Muscle of arm (tissue), 12 donors: ENCODE data around the gene ZNF575. TPM values are rescaled to one million over a fixed set of nuclear protein-coding genes. Genes with fewer than 3 reads are reported as not detected.

Experiments
- DNase-seq: peaks from one replicate; pipeline ENCODE4 v3.0.0-alpha.2; 2013
- polyA plus RNA-seq, 12 donors: library from polyadenylated mRNA; unstranded; fragments of 120-200 nt; gene quantifications; one replicate each; pipeline ENCODE4 v1.2.1, GENCODE V29; 2013; ENCODE audit not compliant: insufficient read length in 12 of 12

The ZNF575 gene
- polyA plus RNA-seq, 12 donors: 1.5 to 12.8 (median 2.6) TPM; not detected in 1

DNA sequence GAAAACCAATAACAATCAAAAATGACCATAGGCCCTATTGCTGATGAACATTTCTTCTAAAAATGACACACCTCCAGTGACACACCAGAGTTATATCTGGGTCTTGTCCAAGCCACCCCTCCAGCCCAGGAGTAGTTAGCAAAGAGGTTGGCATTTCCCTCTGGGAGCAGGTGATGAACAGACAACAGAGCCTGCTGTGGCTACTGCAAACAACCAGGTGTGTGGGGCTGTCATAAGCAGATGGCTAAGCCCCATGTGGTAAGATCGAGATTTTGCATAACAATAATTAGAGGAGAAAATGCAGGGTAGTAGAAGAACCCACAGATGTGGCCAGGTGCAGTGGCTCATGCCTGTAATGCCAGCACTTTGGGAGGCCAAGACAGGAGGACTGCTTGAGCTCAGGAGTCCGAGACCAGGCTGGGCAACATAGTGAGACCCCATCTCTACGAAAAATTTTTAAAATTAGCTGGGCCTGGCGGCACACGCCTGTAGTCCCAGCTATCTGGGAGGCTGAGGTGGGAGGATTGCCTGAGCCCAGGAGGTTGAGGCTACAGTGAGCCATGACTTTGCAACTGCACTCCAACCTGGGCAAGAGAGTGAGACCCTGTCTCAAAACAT, 37.3 kb downstream of the ZNF575 start:
- DNase-seq: no peak

DNA sequence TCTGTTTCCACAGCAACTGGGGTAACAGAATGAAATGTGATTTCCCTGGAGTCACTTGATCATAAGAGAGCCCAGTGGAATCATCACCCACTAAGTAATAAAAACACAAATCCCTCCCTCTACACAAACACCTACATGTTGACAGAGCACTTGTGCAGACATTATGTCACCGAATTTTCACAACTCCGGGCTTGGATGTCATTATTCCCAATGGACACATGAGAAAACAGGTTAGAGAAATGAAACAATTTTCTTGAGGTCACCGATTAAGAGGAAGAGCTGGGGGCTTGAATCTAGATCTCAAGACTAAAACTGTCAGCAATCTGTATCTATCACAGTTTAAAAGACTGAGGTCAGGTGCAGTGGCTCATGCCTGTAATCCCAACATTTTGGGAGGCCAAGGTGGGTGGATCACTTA, 39.2 kb downstream of the ZNF575 start:
- no peak for DNase-seq

DNA sequence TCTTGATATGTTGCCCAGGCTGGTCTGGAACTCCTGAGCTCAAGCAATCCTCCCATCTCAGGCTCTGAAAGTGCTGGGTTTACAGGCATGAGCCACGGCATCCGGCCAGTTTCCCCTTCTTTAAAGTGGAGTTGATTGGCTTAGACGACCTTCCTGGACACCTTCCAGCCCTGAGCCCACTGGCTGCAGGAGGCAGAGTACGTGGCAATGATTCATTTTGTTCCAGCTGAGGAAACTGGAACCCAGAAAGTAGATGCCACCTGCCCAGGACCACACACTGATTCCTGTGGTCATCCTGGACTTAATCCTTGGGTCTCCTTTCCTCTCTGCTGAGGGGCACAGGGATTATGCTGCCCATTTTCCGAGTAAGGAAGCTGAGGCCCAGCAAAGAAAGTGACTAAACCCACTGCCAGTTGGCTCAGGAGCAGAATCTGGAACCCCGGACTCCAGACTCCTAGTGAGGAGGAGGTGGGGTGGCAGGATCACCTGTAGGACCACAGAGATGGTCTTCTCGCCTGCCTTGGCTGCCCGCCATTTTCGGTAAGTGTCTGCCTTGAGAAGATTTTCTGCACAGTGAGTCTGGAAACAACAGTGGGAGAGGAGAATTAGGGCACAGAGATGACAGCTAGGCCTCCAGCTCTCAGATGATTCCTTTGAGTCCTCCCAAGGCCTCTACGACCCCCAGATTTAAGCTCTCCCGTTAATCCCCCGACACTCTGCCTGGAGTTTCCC, 41.6 kb downstream of the ZNF575 start:
- DNase-seq: no peak

DNA sequence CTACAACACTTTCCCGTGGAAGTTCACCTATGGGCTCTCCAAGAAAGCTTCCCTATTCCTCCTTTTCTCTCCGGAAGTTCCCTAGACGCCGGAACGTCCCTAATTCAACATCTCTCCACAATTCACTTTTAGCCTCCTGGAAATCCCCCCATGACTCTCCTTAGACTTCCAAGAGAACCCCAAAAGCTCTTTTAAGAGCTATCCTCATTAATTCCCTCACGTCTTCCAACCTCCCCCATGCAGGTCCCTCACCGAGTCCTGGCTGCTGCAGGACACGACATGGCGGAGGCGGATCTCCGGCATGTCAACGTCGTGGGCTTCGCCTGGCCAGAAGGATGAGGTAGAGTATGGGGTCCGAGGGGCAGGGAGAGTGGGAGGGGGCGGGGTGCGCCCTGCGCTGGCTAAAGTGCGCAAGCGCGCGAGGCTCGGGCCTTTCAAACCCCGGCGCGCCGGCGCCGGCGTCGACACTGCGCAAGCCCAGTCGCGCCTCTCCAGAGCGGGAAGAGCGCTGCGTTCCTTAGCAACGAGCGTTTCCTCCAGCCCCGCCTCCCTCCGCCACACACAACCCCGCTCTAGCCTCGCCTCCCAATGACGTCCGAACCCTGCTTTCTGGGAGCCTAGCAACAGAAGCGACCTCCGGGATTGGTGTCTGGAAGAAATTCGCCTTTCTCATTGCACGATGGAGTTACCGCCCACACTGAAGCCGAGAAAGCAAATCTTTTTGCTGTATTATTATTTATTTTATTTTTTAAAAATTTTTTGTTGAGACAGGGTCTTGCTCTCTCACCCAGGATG, 42.4 kb downstream of the ZNF575 start, which contains the start of the genes PINLYP and XRCC1:
Gene PINLYP (plus strand): TSS at position 646 of the 795 bp plus-strand sequence. CDS start 1,391 bp downstream, outside the sequence.
Gene XRCC1 (minus strand): TSS at position 372 of the 795 bp plus-strand sequence. CDS start 69 bp downstream, at position 303.
- peak; percentile 99 for DNase-seq

GRCh38 chr19:43575955-43576878, 43.2 kb downstream of the ZNF575 start:
- no peak for DNase-seq

DNA sequence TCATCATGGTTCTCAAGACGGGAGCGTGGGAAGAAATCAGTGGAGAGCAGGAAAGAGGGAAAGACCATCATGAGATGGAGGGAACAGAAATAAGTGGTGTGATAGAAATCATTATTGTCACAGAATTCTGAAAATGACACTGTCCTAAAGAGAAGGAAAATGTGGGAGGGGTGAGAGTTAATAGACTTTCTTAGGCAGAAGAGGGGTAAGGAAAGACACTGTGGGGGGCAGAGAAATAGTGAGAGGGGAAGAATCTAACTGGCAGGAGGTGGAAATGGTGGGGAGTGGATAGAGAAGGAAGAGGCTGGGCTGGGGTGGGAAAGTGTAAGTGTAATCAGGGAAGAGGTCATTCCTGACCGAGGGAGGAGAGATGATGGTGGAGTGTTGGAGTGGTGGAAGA, 45.8 kb downstream of the ZNF575 start:
- DNase-seq: no peak

DNA sequence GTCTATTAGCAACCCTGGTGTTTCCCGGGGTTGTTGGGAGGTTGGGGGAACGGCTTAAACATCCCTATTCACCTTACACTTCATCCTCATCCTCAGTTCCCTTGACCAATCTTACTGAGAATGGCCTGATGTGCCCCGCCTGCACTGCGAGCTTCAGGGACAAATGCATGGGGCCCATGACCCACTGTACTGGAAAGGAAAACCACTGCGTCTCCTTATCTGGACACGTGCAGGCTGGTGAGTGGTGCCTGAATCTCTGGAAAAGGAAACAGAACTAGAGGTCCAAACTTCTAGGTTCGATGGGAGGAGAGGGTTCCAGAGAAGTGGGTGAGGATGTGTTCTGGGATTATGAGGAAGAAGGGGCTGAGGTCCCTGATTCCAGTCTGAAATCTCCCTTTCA, 48.5 kb downstream of the ZNF575 start:
- no peak for DNase-seq

- DNase-seq: no peak
Measured at GRCh38 chr19:43582495-43582894, 49.5 kb downstream of the ZNF575 start.

DNA sequence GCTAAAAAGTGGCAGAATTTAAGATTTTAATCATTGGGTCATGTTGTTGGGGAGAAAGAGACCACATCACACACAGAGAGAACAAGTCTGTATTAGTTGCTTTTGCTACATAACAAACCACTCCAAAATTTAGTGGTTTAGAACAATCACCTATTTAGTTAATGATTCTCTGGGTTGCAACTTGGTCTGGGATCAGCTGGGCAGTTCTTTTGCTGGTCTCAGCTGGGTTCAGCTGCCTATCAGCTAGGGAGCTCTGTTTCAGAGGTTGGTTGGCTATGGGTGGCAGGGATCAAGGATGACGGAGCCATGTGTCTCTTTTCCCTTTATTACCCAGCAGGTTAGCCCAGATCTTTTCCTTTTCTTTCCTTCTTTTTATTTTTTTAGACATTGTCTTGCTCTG, 51.5 kb downstream of the ZNF575 start:
- DNase-seq: no peak

Other genes starting within 250 kb of the ZNF575 start
- gene CD177, start 179.5 kb upstream of the ZNF575 start, polyA plus RNA-seq: 1 to 10 TPM in 1 of 12 donors, under 1 TPM in 8, not detected in 3; 0.14 to 1.1 (median 0.30) TPM
- gene TEX101, start 118.3 kb upstream of the ZNF575 start, polyA plus RNA-seq: under 1 TPM in 1 of 12 donors, not detected in 11; 0.15 TPM
- gene LYPD3, start 67.6 kb upstream of the ZNF575 start, polyA plus RNA-seq: 10 to 100 TPM in 3 of 12 donors, 1 to 10 TPM in 1, under 1 TPM in 6, not detected in 2; 0.26 to 88.2 (median 0.73) TPM
- gene PHLDB3, start 28.4 kb upstream of the ZNF575 start, polyA plus RNA-seq: 10 to 100 TPM in 1 of 12 donors, 1 to 10 TPM in 9, not detected in 2; 2.2 to 15.6 (median 4.0) TPM
- 10 to 100 TPM in 10 of 12 donors, 1 to 10 TPM in 1, not detected in 1; 9.7 to 50.2 (median 14.5) TPM for gene ETHE1, start 6.0 kb upstream of the ZNF575 start, polyA plus RNA-seq
- 10 to 100 TPM in 11 of 12 donors, not detected in 1; 22.0 to 50.6 (median 30.6) TPM for gene XRCC1, start 42.3 kb downstream of the ZNF575 start, polyA plus RNA-seq
- 10 to 100 TPM in 2 of 12 donors, 1 to 10 TPM in 8, not detected in 2; 3.2 to 11.7 (median 5.9) TPM for gene PINLYP, start 42.6 kb downstream of the ZNF575 start, polyA plus RNA-seq
- gene IRGQ, start 62.9 kb downstream of the ZNF575 start, polyA plus RNA-seq: 10 to 100 TPM in 11 of 12 donors, not detected in 1; 10.0 to 18.0 (median 13.6) TPM
- gene ZNF576, start 63.4 kb downstream of the ZNF575 start, polyA plus RNA-seq: 10 to 100 TPM in 2 of 12 donors, 1 to 10 TPM in 8, not detected in 2; 7.2 to 11.6 (median 8.4) TPM
- gene SRRM5, start 78.9 kb downstream of the ZNF575 start, polyA plus RNA-seq: under 1 TPM in 10 of 12 donors, not detected in 2; 0.10 to 0.92 (median 0.45) TPM
- gene ZNF428, start 86.4 kb downstream of the ZNF575 start, polyA plus RNA-seq: 100 to 1,000 TPM in 1 of 12 donors, 10 to 100 TPM in 10, not detected in 1; 38.1 to 137 (median 42.6) TPM
- 10 to 100 TPM in 4 of 12 donors, 1 to 10 TPM in 7, not detected in 1; 5.8 to 19.6 (median 9.2) TPM for gene CADM4, start 106.7 kb downstream of the ZNF575 start, polyA plus RNA-seq
- gene PLAUR, start 137.0 kb downstream of the ZNF575 start, polyA plus RNA-seq: 10 to 100 TPM in 2 of 12 donors, 1 to 10 TPM in 9, not detected in 1; 3.7 to 16.5 (median 5.9) TPM
- gene IRGC, start 182.9 kb downstream of the ZNF575 start, polyA plus RNA-seq: under 1 TPM in 1 of 12 donors, not detected in 11; 0.13 TPM
- 10 to 100 TPM in 11 of 12 donors, not detected in 1; 29.9 to 65.4 (median 33.6) TPM for gene SMG9, start 221.8 kb downstream of the ZNF575 start, polyA plus RNA-seq
- 1 to 10 TPM in 2 of 12 donors, under 1 TPM in 8, not detected in 2; 0.29 to 2.0 (median 0.64) TPM for gene KCNN4, start 247.8 kb downstream of the ZNF575 start, polyA plus RNA-seq